Keratinocyte (primary cell): Measurements from ENCODE around the gene ATOX1. TPM values are rescaled to one million over a fixed set of nuclear protein-coding genes. Genes with fewer than 3 reads are reported as not detected.
"Not testable (repeated sequence)": the region's sequence is repeated elsewhere in the genome, so short reads cannot be mapped to it uniquely, and the experiment has no call there.

Experiments
- DNase-seq: peaks from one replicate; pipeline ENCODE4 v3.0.0-alpha.2; 2011; ENCODE audit warnings: low read depth, missing footprints, low spot score
- FAIRE-seq: peaks from 2 replicates; lab custom pipeline; 2011; peaks lifted over from hg19 to GRCh38; lab: Jason Lieb, UNC
- H2AFZ ChIP-seq: 2 replicates; pipeline ENCODE4 v1.6.0; 2012; ENCODE audit warnings: low read length, control low read depth, inconsistent platforms; ENCODE audit not compliant: control insufficient read depth
- H3K27ac ChIP-seq: 2 replicates; pipeline ENCODE4 v1.5.1; 2011; ENCODE audit warnings: low read length; ENCODE audit not compliant: control insufficient read depth, insufficient read depth
- H3K27me3 ChIP-seq: 3 replicates; pipeline ENCODE4 v1.6.0; 2011; ENCODE audit warnings: low read length; ENCODE audit not compliant: control insufficient read depth, insufficient read depth; ENCODE audit errors: extremely low read depth
- H3K36me3 ChIP-seq, 2 experiments: 2 replicates in 1 of 2; 3 replicates in 1 of 2; pipeline ENCODE4 v1.5.1; 2011; ENCODE audit warnings: low read length in 2 of 2, mild to moderate bottlenecking in 1 of 2; ENCODE audit not compliant: control insufficient read depth in 2 of 2, insufficient read depth in 2 of 2; ENCODE audit errors: extremely low read depth in 1 of 2
- H3K4me1 ChIP-seq: 3 replicates; pipeline ENCODE4 v1.5.1; 2011; ENCODE audit warnings: low read length; ENCODE audit not compliant: control insufficient read depth, insufficient read depth; ENCODE audit errors: extremely low read depth
- H3K4me2 ChIP-seq: 3 replicates; pipeline ENCODE4 v1.6.0; 2011; ENCODE audit warnings: low read depth, low read length; ENCODE audit not compliant: control insufficient read depth, insufficient read depth; ENCODE audit errors: extremely low read depth
- H3K4me3 ChIP-seq, 3 experiments: fragments of 200-600 bp in 1 of 3; sonication (generic) in 1 of 3; 2 replicates in 2 of 3; 3 replicates in 1 of 3; pipeline ENCODE4 v1.5.1; 2011 to 2016; ENCODE audit warnings: low read length in 3 of 3, mild to moderate bottlenecking in 3 of 3, control low read depth in 2 of 3, inconsistent platforms in 1 of 3, low read depth in 1 of 3, mixed read lengths in 1 of 3, mixed run types in 1 of 3, moderate library complexity in 1 of 3; ENCODE audit not compliant: control insufficient read depth in 2 of 3, insufficient read depth in 2 of 3; ENCODE audit errors: extremely low read depth in 1 of 3
- H3K79me2 ChIP-seq: 2 replicates; pipeline ENCODE4 v1.6.0; 2012; ENCODE audit warnings: low read length; ENCODE audit not compliant: control insufficient read depth, insufficient read depth
- H3K9ac ChIP-seq: 3 replicates; pipeline ENCODE4 v1.6.0; 2011; ENCODE audit warnings: low read length; ENCODE audit not compliant: control insufficient read depth, insufficient read depth; ENCODE audit errors: extremely low read depth
- H3K9me1 ChIP-seq: 3 replicates; pipeline ENCODE4 v1.6.0; 2011; ENCODE audit warnings: low read length; ENCODE audit not compliant: control insufficient read depth, insufficient read depth; ENCODE audit errors: extremely low read depth
- H3K9me3 ChIP-seq: 2 replicates; pipeline ENCODE4 v1.5.1; 2012; ENCODE audit warnings: low read depth, low read length; ENCODE audit not compliant: control insufficient read depth
- H4K20me1 ChIP-seq: 3 replicates; pipeline ENCODE4 v1.6.0; 2011; ENCODE audit warnings: low read length; ENCODE audit not compliant: control insufficient read depth, insufficient read depth; ENCODE audit errors: extremely low read depth
- CTCF ChIP-seq, 3 experiments: IDR thresholded peaks in 1 of 3; conservative IDR thresholded peaks in 1 of 3; optimal IDR thresholded peaks in 1 of 3; 2 replicates in 2 of 3; 3 replicates in 1 of 3; pipeline versions ENCODE3 to v1.5.1; 2011; ENCODE audit warnings: low read length in 3 of 3, mild to moderate bottlenecking in 3 of 3, moderate library complexity in 2 of 3, control low read depth in 1 of 3, inconsistent platforms in 1 of 3; ENCODE audit not compliant: insufficient read depth in 2 of 3; ENCODE audit errors: extremely low read depth in 1 of 3
- EZH2 ChIP-seq: IDR thresholded peaks from one replicate; pipeline ENCODE4 v1.6.1; 2012; ENCODE audit warnings: inconsistent platforms, mild to moderate bottlenecking, low read length, moderate library complexity
- dilution Hi-C: fragments of 300-500 bp; cut with MboI; formaldehyde crosslinking; loops from one replicate; pipeline ENCODE4 v1.7.0; 2020; ENCODE audit warnings: low sequenced_read_pairs; ENCODE audit not compliant: extremely low pct_ligation_motif_present
- polyA plus RNA-seq, 5 experiments: library from polyadenylated mRNA; depleted of rRNA in 3 of 5; stranded (reverse) in 3 of 5; stranded (forward) in 1 of 5; unstranded in 1 of 5; fragments of >200 nt; gene quantifications; 1 replicate in 1 of 5; 2 replicates in 3 of 5; 3 replicates in 1 of 5; pipeline versions ENCODE4 v1.2.1 to v1.2.3, GENCODE V29; 2011 to 2012; ENCODE audit warnings: missing spikeins in 2 of 5, low read depth in 1 of 5, low replicate concordance in 1 of 5

ATOX1 gene
- polyA plus RNA-seq, 1 donor (not counting 4 experiments of a cell fraction or from before 2014, with no cell fraction given): 173 TPM

GRCh38 chr5:151786468-151786867, 28.0 kb upstream of the ATOX1 start:
- DNase-seq: no peak
- Histone ChIP-seq H3K27me3 (no peaks in the 10 kb centered on the region), H4K20me1 (peaks cover 47% of the 10 kb centered on the region), H3K9me3 (no peaks in the 10 kb centered on the region), H3K36me3 (peaks cover 6 to 24% of the 10 kb centered on the region in 2 experiments), H3K27ac (no peak overlapping the region), H3K4me2 (no peak overlapping the region), H3K9ac (no peak overlapping the region), H3K9me1 (no peaks in the 10 kb centered on the region), H3K4me3 (no peak overlapping the region), H3K79me2 (peaks cover 96% of the 10 kb centered on the region), H2AFZ (no peak overlapping the region), H3K4me1 (no peaks in the 10 kb centered on the region)
- no peak for FAIRE-seq
- no peak for TF ChIP-seq EZH2
- TF ChIP-seq CTCF (optimal IDR thresholded peaks at IDR 0.05 in 1 of 3, IDR thresholded peaks at IDR 0.05 in 1 of 3, conservative IDR thresholded peaks at IDR 0.05 in 1 of 3; ENCODE audit: extremely low read depth in 1 of 3, insufficient read depth in 2 of 3, low read length in 3 of 3): no peak
- dilution Hi-C loops: no loop called here

GRCh38 chr5:151784141-151784540, 25.7 kb upstream of the ATOX1 start:
- Histone ChIP-seq H3K36me3 (peaks cover 4 to 13% of the 10 kb centered on the region in 2 experiments), H3K27me3 (no peaks in the 10 kb centered on the region), H3K4me2 (no peak overlapping the region), H3K79me2 (peaks cover 99% of the 10 kb centered on the region), H3K9me3 (no peaks in the 10 kb centered on the region), H3K4me3 (no peak overlapping the region), H3K27ac (no peak overlapping the region), H2AFZ (no peak overlapping the region), H3K9me1 (peaks cover 5% of the 10 kb centered on the region), H3K9ac (no peak overlapping the region), H3K4me1 (no peaks in the 10 kb centered on the region), H4K20me1 (peaks cover 57% of the 10 kb centered on the region)
- DNase-seq (no peak), FAIRE-seq (no peak)
- TF ChIP-seq CTCF (optimal IDR thresholded peaks at IDR 0.05 in 1 of 3, IDR thresholded peaks at IDR 0.05 in 1 of 3, conservative IDR thresholded peaks at IDR 0.05 in 1 of 3; ENCODE audit: extremely low read depth in 1 of 3, insufficient read depth in 2 of 3, low read length in 3 of 3) (no peak), EZH2 (no peak)
- dilution Hi-C loops: no loop called here

GRCh38 chr5:151783664-151784063, 25.2 kb upstream of the ATOX1 start:
- DNase-seq, H2AFZ ChIP-seq, H3K9me3 ChIP-seq, H3K4me1 ChIP-seq, H3K4me3 ChIP-seq, H3K36me3 ChIP-seq, H3K27me3 ChIP-seq, H3K27ac ChIP-seq, dilution Hi-C loops, H3K4me2 ChIP-seq, FAIRE-seq, H3K9ac ChIP-seq, H3K9me1 ChIP-seq: not testable (repeated sequence)
- H3K79me2 ChIP-seq: peaks cover 99% of the 10 kb centered on the region
- H4K20me1 ChIP-seq: peaks cover 54% of the 10 kb centered on the region
